SK-N-SH treated with all-trans-retinoic acid at 6 μM for 48 hours (cell line): ENCODE measurements around the gene PTBP3.

Experiments used
- ATAC-seq: fragments of 200-7000 bp; cut with Tn5 transposase; 3 replicates; pipeline ENCODE4 v1.9.1; 2020; ENCODE audit warnings: mild to moderate bottlenecking, moderate library complexity
- ARNTL ChIP-seq: fragments of 450-650 bp; formaldehyde crosslinking; IDR thresholded peaks from 2 replicates; pipeline ENCODE4 v1.5.0; 2020; ENCODE audit warnings: low read depth, mild to moderate bottlenecking, moderate library complexity, borderline replicate concordance
- BACH2 ChIP-seq: fragments of 250-450 bp; sonication (Bioruptor Pico); IDR thresholded peaks from 2 replicates; pipeline ENCODE4 v1.9.0; 2021; ENCODE audit warnings: mild to moderate bottlenecking, borderline replicate concordance
- CSDC2 ChIP-seq: fragments of 250-450 bp; sonication (Bioruptor Pico); IDR thresholded peaks from 2 replicates; pipeline ENCODE4 v1.5.0; 2020; ENCODE audit warnings: mild to moderate bottlenecking, moderate library complexity
- ESRRG ChIP-seq: fragments of 250-450 bp; sonication (Bioruptor Pico); IDR thresholded peaks from 2 replicates; pipeline ENCODE4 v1.6.1; 2021; ENCODE audit warnings: mild to moderate bottlenecking
- GLIS3 ChIP-seq: fragments of 250-450 bp; sonication (Bioruptor Pico); IDR thresholded peaks from 2 replicates; pipeline ENCODE4 v1.5.0; 2020; ENCODE audit warnings: mild to moderate bottlenecking, moderate library complexity
- ISL1 ChIP-seq: fragments of 250-450 bp; sonication (Bioruptor Pico); IDR thresholded peaks from 2 replicates; pipeline ENCODE4 v2.1.2; 2022; ENCODE audit warnings: mild to moderate bottlenecking, moderate library complexity
- OSR1 ChIP-seq: fragments of 250-450 bp; sonication (Bioruptor Pico); IDR thresholded peaks from 2 replicates; pipeline ENCODE4 v1.8.0; 2022; ENCODE audit warnings: moderate library complexity, mild to moderate bottlenecking, inconsistent platforms
- PATZ1 ChIP-seq: fragments of 250-450 bp; sonication (Bioruptor Pico); IDR thresholded peaks from 2 replicates; pipeline ENCODE4 v1.8.0; 2020; ENCODE audit warnings: mild to moderate bottlenecking, moderate library complexity, borderline replicate concordance
- POU6F1 ChIP-seq: fragments of 250-450 bp; sonication (Bioruptor Pico); IDR thresholded peaks from 2 replicates; pipeline ENCODE4 v1.8.0; 2021; ENCODE audit warnings: low read depth, mild to moderate bottlenecking, moderate library complexity, borderline replicate concordance
- RARB ChIP-seq: fragments of 250-450 bp; sonication (Bioruptor Pico); IDR thresholded peaks from 2 replicates; pipeline ENCODE4 v1.8.0; 2021; ENCODE audit warnings: mild to moderate bottlenecking, moderate library complexity
- SNAI2 ChIP-seq: fragments of 250-450 bp; sonication (Bioruptor Pico); IDR thresholded peaks from 2 replicates; pipeline ENCODE4 v1.5.0; 2020; ENCODE audit warnings: mild to moderate bottlenecking, moderate library complexity
- TCF4 ChIP-seq: fragments of 250-450 bp; sonication (Bioruptor Pico); IDR thresholded peaks from 2 replicates; pipeline ENCODE4 v1.8.0; 2021; ENCODE audit warnings: mild to moderate bottlenecking, moderate library complexity, borderline replicate concordance
- TOX ChIP-seq: fragments of 250-450 bp; sonication (Bioruptor Pico); IDR thresholded peaks from 2 replicates; pipeline ENCODE4 v1.8.0; 2021; ENCODE audit warnings: mild to moderate bottlenecking, moderate library complexity, borderline replicate concordance
- ZC3H10 ChIP-seq: fragments of 250-450 bp; sonication (Bioruptor Pico); IDR thresholded peaks from 2 replicates; pipeline ENCODE4 v1.5.1; 2021; ENCODE audit warnings: mild to moderate bottlenecking, moderate library complexity
- ZFP3 ChIP-seq: fragments of 250-450 bp; sonication (Bioruptor Pico); IDR thresholded peaks from 2 replicates; pipeline ENCODE4 v1.5.0; 2020; ENCODE audit warnings: mild to moderate bottlenecking, moderate library complexity
- ZFP30 ChIP-seq: fragments of 450-650 bp; formaldehyde crosslinking; IDR thresholded peaks from 2 replicates; pipeline ENCODE4 v1.5.0; 2022; ENCODE audit warnings: mild to moderate bottlenecking, moderate library complexity
- ZNF565 ChIP-seq: fragments of 450-650 bp; formaldehyde crosslinking; conservative IDR thresholded peaks from 2 replicates; pipeline ENCODE4 v1.5.0; 2020; ENCODE audit warnings: low read depth, mild to moderate bottlenecking, moderate library complexity
- ZNF70 ChIP-seq: fragments of 450-650 bp; formaldehyde crosslinking; IDR thresholded peaks from 2 replicates; pipeline ENCODE4 v1.5.0; 2020; ENCODE audit warnings: mild to moderate bottlenecking, moderate library complexity
- ZNF8 ChIP-seq: fragments of 450-650 bp; formaldehyde crosslinking; IDR thresholded peaks from 2 replicates; pipeline ENCODE4 v1.5.0; 2020; ENCODE audit warnings: mild to moderate bottlenecking, moderate library complexity
- TF ChIP-seq, protein P1 (sequence below): fragments of 250-450 bp; sonication (Bioruptor Pico); IDR thresholded peaks from 2 replicates; pipeline ENCODE4 v1.5.1; 2020; ENCODE audit warnings: low read depth, mild to moderate bottlenecking, moderate library complexity
- TF ChIP-seq, protein P2 (sequence below): fragments of 250-450 bp; sonication (Bioruptor Pico); IDR thresholded peaks from 2 replicates; pipeline ENCODE4 v1.5.1; 2021; ENCODE audit warnings: mild to moderate bottlenecking, moderate library complexity
- TF ChIP-seq, protein P3 (sequence below): fragments of 250-450 bp; sonication (Bioruptor Pico); IDR thresholded peaks from 2 replicates; pipeline ENCODE4 v1.5.0; 2020; ENCODE audit warnings: mild to moderate bottlenecking, moderate library complexity

PTBP3 gene

GRCh38 chr9:112326194-112326593, 7.2 kb downstream of the PTBP3 start:
- TF ChIP-seq BACH2 (CRISPR knock-in tag) (no peak), ZC3H10 (CRISPR knock-in tag) (no peak), GLIS3 (no peak), TCF4 (CRISPR knock-in tag) (no peak), CSDC2 (CRISPR knock-in tag) (no peak), ZNF8 (CRISPR knock-in tag) (no peak), ZFP30 (CRISPR knock-in tag) (no peak), ARNTL (no peak)
- TF ChIP-seq, protein P1, sequence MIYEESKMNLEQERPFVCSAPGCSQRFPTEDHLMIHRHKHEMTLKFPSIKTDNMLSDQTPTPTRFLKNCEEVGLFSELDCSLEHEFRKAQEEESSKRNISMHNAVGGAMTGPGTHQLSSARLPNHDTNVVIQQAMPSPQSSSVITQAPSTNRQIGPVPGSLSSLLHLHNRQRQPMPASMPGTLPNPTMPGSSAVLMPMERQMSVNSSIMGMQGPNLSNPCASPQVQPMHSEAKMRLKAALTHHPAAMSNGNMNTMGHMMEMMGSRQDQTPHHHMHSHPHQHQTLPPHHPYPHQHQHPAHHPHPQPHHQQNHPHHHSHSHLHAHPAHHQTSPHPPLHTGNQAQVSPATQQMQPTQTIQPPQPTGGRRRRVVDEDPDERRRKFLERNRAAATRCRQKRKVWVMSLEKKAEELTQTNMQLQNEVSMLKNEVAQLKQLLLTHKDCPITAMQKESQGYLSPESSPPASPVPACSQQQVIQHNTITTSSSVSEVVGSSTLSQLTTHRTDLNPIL (CRISPR knock-in tag), result no peak
- TF ChIP-seq, protein P2, sequence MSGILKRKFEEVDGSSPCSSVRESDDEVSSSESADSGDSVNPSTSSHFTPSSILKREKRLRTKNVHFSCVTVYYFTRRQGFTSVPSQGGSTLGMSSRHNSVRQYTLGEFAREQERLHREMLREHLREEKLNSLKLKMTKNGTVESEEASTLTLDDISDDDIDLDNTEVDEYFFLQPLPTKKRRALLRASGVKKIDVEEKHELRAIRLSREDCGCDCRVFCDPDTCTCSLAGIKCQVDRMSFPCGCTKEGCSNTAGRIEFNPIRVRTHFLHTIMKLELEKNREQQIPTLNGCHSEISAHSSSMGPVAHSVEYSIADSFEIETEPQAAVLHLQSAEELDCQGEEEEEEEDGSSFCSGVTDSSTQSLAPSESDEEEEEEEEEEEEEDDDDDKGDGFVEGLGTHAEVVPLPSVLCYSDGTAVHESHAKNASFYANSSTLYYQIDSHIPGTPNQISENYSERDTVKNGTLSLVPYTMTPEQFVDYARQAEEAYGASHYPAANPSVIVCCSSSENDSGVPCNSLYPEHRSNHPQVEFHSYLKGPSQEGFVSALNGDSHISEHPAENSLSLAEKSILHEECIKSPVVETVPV (CRISPR knock-in tag), result no peak
- ATAC-seq, result no peak

DNA sequence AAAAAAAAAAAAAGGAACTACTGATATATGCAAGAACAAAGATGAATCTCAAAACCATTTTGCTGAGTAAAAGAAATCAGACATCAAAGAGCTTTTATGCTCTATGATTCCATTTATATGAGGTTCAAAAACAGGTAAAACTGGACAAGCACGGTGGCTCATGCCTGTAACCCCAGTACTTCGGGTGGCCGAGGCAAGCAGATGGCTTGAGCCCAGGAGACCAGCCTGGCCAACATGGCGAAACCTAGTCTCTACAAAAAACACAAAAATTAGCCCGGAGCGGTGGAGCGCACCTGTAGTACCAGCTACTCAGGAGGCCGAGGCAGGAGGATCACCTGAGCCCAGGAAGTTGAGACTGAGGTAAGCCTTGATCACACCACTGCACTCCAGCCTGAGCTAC, 7.8 kb downstream of the PTBP3 start:
- TF ChIP-seq ISL1 (CRISPR knock-in tag) (no peak), ZNF8 (CRISPR knock-in tag) (no peak), ZC3H10 (CRISPR knock-in tag) (no peak), ZNF70 (no peak), TOX (no peak), ZNF565 (CRISPR knock-in tag) (no peak), PATZ1 (CRISPR knock-in tag) (no peak), ZFP30 (CRISPR knock-in tag) (no peak)
- no peak for ATAC-seq

DNA sequence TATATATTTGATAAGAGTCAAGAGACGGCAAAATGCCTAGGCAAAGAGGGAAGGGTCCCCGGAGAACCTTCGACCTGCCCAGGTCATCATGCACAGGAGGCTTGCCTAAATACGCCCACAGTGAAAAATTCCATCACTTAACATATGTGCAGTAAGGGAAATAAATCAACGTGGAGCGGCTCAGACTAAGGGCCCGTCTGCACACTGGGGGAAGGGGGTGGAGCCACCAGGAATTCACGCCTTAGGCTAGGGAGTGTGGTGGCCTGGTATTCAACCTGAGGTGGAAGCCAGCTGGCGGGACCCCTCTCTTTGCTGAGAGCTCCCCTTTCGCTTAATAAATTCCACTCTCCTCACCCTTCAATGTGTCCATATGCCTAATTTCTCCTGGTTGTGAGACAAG, 8.3 kb downstream of the PTBP3 start:
- TF ChIP-seq GLIS3 (no peak), BACH2 (CRISPR knock-in tag) (no peak), ARNTL (no peak), RARB (CRISPR knock-in tag) (no peak), ZFP3 (no peak), SNAI2 (CRISPR knock-in tag) (no peak), ZNF70 (no peak), ISL1 (CRISPR knock-in tag) (no peak), TOX (no peak), ZFP30 (CRISPR knock-in tag) (no peak), ESRRG (CRISPR knock-in tag) (no peak)
- TF ChIP-seq, protein P3, sequence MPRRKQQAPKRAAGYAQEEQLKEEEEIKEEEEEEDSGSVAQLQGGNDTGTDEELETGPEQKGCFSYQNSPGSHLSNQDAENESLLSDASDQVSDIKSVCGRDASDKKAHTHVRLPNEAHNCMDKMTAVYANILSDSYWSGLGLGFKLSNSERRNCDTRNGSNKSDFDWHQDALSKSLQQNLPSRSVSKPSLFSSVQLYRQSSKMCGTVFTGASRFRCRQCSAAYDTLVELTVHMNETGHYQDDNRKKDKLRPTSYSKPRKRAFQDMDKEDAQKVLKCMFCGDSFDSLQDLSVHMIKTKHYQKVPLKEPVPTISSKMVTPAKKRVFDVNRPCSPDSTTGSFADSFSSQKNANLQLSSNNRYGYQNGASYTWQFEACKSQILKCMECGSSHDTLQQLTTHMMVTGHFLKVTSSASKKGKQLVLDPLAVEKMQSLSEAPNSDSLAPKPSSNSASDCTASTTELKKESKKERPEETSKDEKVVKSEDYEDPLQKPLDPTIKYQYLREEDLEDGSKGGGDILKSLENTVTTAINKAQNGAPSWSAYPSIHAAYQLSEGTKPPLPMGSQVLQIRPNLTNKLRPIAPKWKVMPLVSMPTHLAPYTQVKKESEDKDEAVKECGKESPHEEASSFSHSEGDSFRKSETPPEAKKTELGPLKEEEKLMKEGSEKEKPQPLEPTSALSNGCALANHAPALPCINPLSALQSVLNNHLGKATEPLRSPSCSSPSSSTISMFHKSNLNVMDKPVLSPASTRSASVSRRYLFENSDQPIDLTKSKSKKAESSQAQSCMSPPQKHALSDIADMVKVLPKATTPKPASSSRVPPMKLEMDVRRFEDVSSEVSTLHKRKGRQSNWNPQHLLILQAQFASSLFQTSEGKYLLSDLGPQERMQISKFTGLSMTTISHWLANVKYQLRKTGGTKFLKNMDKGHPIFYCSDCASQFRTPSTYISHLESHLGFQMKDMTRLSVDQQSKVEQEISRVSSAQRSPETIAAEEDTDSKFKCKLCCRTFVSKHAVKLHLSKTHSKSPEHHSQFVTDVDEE (CRISPR knock-in tag), result no peak
- ATAC-seq, result no peak

DNA sequence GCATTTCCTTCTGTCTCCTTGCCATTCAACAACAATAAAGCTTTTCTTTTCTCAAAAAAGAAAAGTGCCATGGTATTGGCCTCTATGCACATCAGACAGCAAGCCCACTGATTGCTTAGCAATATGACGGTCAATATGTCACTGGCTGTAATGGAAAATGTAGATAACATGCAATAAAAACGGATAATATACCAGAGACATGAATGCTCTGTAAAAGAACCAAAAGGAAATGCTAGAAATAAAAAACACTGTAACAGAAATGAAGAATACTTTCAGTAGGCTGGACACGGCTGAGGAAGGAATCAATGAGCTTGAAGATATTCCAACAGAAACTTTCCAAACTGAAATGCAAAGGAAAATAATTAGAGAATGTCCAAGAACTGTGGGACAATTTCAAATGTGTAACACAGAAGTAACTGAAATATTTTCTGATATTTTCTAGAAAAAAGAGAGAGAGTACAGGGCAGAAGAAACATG, 10.0 kb downstream of the PTBP3 start:
- TF ChIP-seq SNAI2 (CRISPR knock-in tag), result no peak
- TF ChIP-seq, protein P2 (CRISPR knock-in tag), result no peak
- TF ChIP-seq ZFP30 (CRISPR knock-in tag), result no peak
- no peak for TF ChIP-seq ZC3H10 (CRISPR knock-in tag)
- TF ChIP-seq ZNF8 (CRISPR knock-in tag), result no peak
- no peak for TF ChIP-seq ESRRG (CRISPR knock-in tag)
- no peak for TF ChIP-seq TCF4 (CRISPR knock-in tag)
- TF ChIP-seq, protein P3 (CRISPR knock-in tag), result no peak
- TF ChIP-seq ZNF565 (CRISPR knock-in tag), result no peak
- TF ChIP-seq ISL1 (CRISPR knock-in tag), result no peak
- TF ChIP-seq GLIS3, result no peak
- no peak for TF ChIP-seq POU6F1 (CRISPR knock-in tag)
- no peak for TF ChIP-seq ZFP3
- TF ChIP-seq ARNTL, result no peak
- TF ChIP-seq OSR1, result no peak
- TF ChIP-seq CSDC2 (CRISPR knock-in tag), result no peak
- TF ChIP-seq, all 23 proteins: peak for 0
- ATAC-seq, result no peak
